OCI-LY1 (cell line): ENCODE results near the gene MAP9.

Experiments
- H2AFZ ChIP-seq: fragments of 200-600 bp; sonication (generic), shearing (Covaris generic); 2 replicates; pipeline ENCODE4 v1.6.0; 2014; ENCODE audit warnings: antibody characterized with exemption, mild to moderate bottlenecking, low read length
- H3F3A ChIP-seq: fragments of 200-600 bp; sonication (generic), shearing (Covaris generic); 2 replicates; pipeline ENCODE4 v1.6.0; 2014; ENCODE audit warnings: mild to moderate bottlenecking, antibody characterized with exemption, low read length, moderate library complexity; ENCODE audit not compliant: insufficient read depth
- H3K27ac ChIP-seq: fragments of 200-600 bp; sonication (generic); 2 replicates; pipeline ENCODE4 v1.5.1; 2014; ENCODE audit warnings: low read length, mixed run types, mild to moderate bottlenecking, low read depth; ENCODE audit not compliant: poor library complexity, severe bottlenecking
- H3K27me3 ChIP-seq: fragments of 200-600 bp; sonication (generic); 2 replicates; pipeline ENCODE4 v1.6.0; 2014; ENCODE audit warnings: antibody characterized with exemption, mild to moderate bottlenecking, low read length, moderate library complexity; ENCODE audit not compliant: insufficient read depth
- H3K36me3 ChIP-seq: fragments of 200-600 bp; sonication (generic); 2 replicates; pipeline ENCODE4 v1.6.1; 2014; ENCODE audit warnings: mild to moderate bottlenecking, antibody characterized with exemption, low read length, moderate library complexity, mixed read lengths; ENCODE audit not compliant: insufficient read depth
- H3K4me1 ChIP-seq: fragments of 200-600 bp; sonication (generic); 2 replicates; pipeline ENCODE4 v1.5.1; 2014; ENCODE audit warnings: mild to moderate bottlenecking, low read length, moderate library complexity; ENCODE audit not compliant: insufficient read depth, severe bottlenecking
- H3K4me2 ChIP-seq: fragments of 200-600 bp; sonication (generic), shearing (Covaris generic); 2 replicates; pipeline ENCODE4 v1.6.1; 2014; ENCODE audit warnings: low read length
- H3K4me3 ChIP-seq: fragments of 200-600 bp; sonication (generic); 2 replicates; pipeline ENCODE4 v1.5.1; 2014; ENCODE audit warnings: low read length, low read depth, mild to moderate bottlenecking, mixed read lengths; ENCODE audit not compliant: poor library complexity, severe bottlenecking
- H3K79me2 ChIP-seq: fragments of 200-600 bp; shearing (Covaris generic); 2 replicates; pipeline ENCODE4 v1.6.1; 2016; ENCODE audit warnings: mixed run types, low read length, mixed read lengths; ENCODE audit not compliant: insufficient read depth
- H3K9ac ChIP-seq: fragments of 200-600 bp; sonication (generic), shearing (Covaris generic); 2 replicates; pipeline ENCODE4 v1.6.1; 2014; ENCODE audit warnings: mild to moderate bottlenecking, low read length, mixed read lengths
- H3K9me2 ChIP-seq: fragments of 200-600 bp; sonication (generic), shearing (Covaris generic); 2 replicates; pipeline ENCODE4 v1.6.1; 2014; ENCODE audit warnings: low read depth, mild to moderate bottlenecking, low read length, mixed read lengths
- H3K9me3 ChIP-seq: fragments of 200-600 bp; shearing (Covaris generic); 2 replicates; pipeline ENCODE4 v1.6.1; 2014; ENCODE audit warnings: low read length, mixed read lengths
- H4K20me1 ChIP-seq: fragments of 200-600 bp; sonication (generic), shearing (Covaris generic); 2 replicates; pipeline ENCODE4 v1.6.0; 2016; ENCODE audit warnings: mild to moderate bottlenecking, low read length; ENCODE audit not compliant: insufficient read depth
- EZH2 ChIP-seq: fragments of 200-600 bp; sonication (generic), shearing (Covaris generic); IDR thresholded peaks from 2 replicates; pipeline ENCODE4 v1.8.0; 2017; ENCODE audit warnings: borderline replicate concordance, mixed run types, mild to moderate bottlenecking, antibody characterized with exemption, low read length, moderate library complexity, mixed read lengths
- TF ChIP-seq, protein P1 (sequence below): fragments of 200-600 bp; sonication (generic), shearing (Covaris generic); IDR thresholded peaks from 2 replicates; pipeline ENCODE4 v1.5.1; 2017; ENCODE audit warnings: mild to moderate bottlenecking, antibody characterized with exemption, low read length, moderate library complexity, mixed read lengths

The MAP9 gene

DNA sequence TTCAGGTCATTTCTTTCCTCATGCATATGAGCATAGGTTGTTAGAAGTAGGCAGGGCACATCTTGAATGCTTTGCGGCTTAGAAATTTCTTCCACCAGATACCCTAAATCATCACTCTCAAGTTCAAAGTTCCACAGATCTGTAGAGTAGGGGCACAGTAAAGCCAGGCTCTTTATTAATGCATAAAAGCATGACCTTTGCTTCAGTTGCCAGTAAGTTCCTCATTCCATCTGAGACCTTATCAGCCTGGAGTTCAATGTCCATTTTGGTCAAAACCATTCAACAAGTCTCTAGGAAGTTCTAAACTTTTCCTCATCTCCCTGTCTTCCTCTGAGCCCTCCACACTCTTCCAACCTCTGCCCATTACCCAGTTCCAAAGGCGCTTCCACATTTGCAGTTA, 77.7 kb downstream of the MAP9 start:
- H3F3A ChIP-seq, result no peaks in the 10 kb centered on the region
- H3K79me2 ChIP-seq, result no peaks in the 10 kb centered on the region
- no peak overlapping the region for H2AFZ ChIP-seq
- H4K20me1 ChIP-seq, result no peaks in the 10 kb centered on the region
- no peaks in the 10 kb centered on the region for H3K9me2 ChIP-seq
- no peaks in the 10 kb centered on the region for H3K36me3 ChIP-seq
- H3K4me2 ChIP-seq, result no peak overlapping the region
- H3K9ac ChIP-seq, result no peak overlapping the region
- no peak overlapping the region for H3K4me3 ChIP-seq
- H3K27me3 ChIP-seq, result no peaks in the 10 kb centered on the region
- H3K27ac ChIP-seq, result no peak overlapping the region
- no peaks in the 10 kb centered on the region for H3K4me1 ChIP-seq
- TF ChIP-seq, protein P1, sequence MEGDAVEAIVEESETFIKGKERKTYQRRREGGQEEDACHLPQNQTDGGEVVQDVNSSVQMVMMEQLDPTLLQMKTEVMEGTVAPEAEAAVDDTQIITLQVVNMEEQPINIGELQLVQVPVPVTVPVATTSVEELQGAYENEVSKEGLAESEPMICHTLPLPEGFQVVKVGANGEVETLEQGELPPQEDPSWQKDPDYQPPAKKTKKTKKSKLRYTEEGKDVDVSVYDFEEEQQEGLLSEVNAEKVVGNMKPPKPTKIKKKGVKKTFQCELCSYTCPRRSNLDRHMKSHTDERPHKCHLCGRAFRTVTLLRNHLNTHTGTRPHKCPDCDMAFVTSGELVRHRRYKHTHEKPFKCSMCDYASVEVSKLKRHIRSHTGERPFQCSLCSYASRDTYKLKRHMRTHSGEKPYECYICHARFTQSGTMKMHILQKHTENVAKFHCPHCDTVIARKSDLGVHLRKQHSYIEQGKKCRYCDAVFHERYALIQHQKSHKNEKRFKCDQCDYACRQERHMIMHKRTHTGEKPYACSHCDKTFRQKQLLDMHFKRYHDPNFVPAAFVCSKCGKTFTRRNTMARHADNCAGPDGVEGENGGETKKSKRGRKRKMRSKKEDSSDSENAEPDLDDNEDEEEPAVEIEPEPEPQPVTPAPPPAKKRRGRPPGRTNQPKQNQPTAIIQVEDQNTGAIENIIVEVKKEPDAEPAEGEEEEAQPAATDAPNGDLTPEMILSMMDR, result no peak
- TF ChIP-seq EZH2, result no peak
- no peaks in the 10 kb centered on the region for H3K9me3 ChIP-seq
